ENCODE results near the gene BMX.

BMX gene

GRCh38 chrX:15511563-15511962 is 11.0 kb downstream of the BMX start:
- no peak for DNase-seq (ENCODE audit: low spot score)
- in situ Hi-C loops (cut with MboI; ENCODE audit: low sequenced_read_pairs, unreplicated experiment), result no loop called here
- no peak for TF ChIP-seq CTCF (IDR thresholded peaks at IDR 0.05; ENCODE audit: borderline replicate concordance, control extremely low read depth, extremely low read depth, insufficient read depth, missing control alignments)

- TF ChIP-seq CTCF (IDR thresholded peaks at IDR 0.05; ENCODE audit: borderline replicate concordance, control extremely low read depth, extremely low read depth, insufficient read depth, missing control alignments), result no peak
- DNase-seq (ENCODE audit: low spot score), result no peak
- in situ Hi-C loops (cut with MboI; ENCODE audit: low sequenced_read_pairs, unreplicated experiment), result no loop called here
Observed at GRCh38 chrX:15512401-15512965, 11.9 kb downstream of the BMX start.

GRCh38 chrX:15514279-15514678 is 13.7 kb downstream of the BMX start:
- in situ Hi-C loops (cut with MboI; ENCODE audit: low sequenced_read_pairs, unreplicated experiment), result no loop called here
- no peak for DNase-seq (ENCODE audit: low spot score)
- no peak for TF ChIP-seq CTCF (IDR thresholded peaks at IDR 0.05; ENCODE audit: borderline replicate concordance, control extremely low read depth, extremely low read depth, insufficient read depth, missing control alignments)

- no peak for DNase-seq (ENCODE audit: low spot score)
- in situ Hi-C loops (cut with MboI; ENCODE audit: low sequenced_read_pairs, unreplicated experiment), result no loop called here
- TF ChIP-seq CTCF (IDR thresholded peaks at IDR 0.05; ENCODE audit: borderline replicate concordance, control extremely low read depth, extremely low read depth, insufficient read depth, missing control alignments), result no peak
Observed at GRCh38 chrX:15515931-15516330, 15.3 kb downstream of the BMX start.

- DNase-seq (ENCODE audit: low spot score), result no peak
- in situ Hi-C loops (cut with MboI; ENCODE audit: low sequenced_read_pairs, unreplicated experiment), result no loop called here
Observed at GRCh38 chrX:15522464-15522863, 21.9 kb downstream of the BMX start.

DNA sequence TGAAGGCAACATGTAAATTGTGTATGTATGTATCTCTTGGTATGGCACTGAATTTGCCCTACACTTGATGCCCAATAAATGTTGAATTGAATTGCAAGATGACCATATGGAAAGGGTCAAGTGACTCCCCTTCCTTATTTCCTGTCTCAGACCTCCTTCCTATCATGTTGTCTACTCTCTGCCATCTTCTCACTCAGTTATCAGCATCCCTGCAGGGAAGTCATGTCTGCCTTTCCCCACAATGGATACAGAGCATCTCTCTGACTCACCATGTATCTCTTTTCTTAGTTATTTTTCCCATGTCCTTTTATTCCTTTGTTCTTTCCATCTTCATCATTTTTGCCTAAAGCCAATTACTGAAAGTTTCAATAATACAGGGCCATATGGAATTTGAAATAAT is 22.5 kb downstream of the BMX start:
- in situ Hi-C loops (cut with MboI; ENCODE audit: low sequenced_read_pairs, unreplicated experiment), result no loop called here

More at GRCh38 chrX:15522464-15522863, 21.9 kb downstream of the BMX start:
- no peak for TF ChIP-seq CTCF (IDR thresholded peaks at IDR 0.05; ENCODE audit: borderline replicate concordance, control extremely low read depth, extremely low read depth, insufficient read depth, missing control alignments)

More for the DNA sequence above, 22.5 kb downstream of the BMX start:
- TF ChIP-seq CTCF (IDR thresholded peaks at IDR 0.05; ENCODE audit: borderline replicate concordance, control extremely low read depth, extremely low read depth, insufficient read depth, missing control alignments), result no peak
- no peak for DNase-seq (ENCODE audit: low spot score)
